ENCODE results near the gene ARHGEF19. TPM values are rescaled to one million over a fixed set of nuclear protein-coding genes. Genes with fewer than 3 reads are reported as not detected.

The ARHGEF19 gene
- total and polyA plus RNA-seq, 2 of the 13 experiments (the other 11 are each of a cell fraction or from before 2014, with no cell fraction given): 1.7 to 1.8 TPM

DNA sequence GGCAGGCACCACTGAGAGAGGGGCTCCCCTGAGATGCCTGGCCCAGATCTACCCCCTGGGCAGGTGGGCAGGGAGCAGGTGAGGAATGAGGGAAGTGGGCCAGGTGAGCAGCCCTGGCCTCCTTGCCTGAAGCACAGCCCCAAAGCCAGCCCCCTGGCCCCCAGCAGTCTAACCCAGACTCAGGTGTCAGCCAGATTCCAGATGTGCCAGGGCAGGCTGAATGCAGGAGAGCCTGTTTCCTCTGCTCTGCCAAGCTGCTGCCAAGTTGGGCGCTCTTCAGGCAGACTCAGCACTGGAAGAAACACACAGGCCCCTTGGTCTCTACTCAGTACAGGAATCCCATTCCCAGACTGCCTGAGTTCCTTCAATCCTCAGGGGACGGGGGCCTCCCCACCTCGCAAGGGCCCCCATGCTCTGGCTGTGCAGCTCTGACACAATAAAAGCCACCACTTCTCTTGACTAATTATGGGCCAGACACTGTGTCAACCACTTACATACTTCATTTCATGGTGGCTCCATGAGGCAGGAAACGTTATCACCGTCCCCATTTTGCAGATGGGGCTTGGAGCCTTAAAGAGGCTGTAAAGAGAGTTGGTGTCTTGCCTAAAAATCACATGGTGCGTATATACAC, 20.4 kb downstream of the ARHGEF19 start:
- peaks cover 2 to 5% of the 10 kb centered on the region in 2 experiments; a peak in 2 of 5 replicates for H3K27me3 ChIP-seq (ENCODE audit: control insufficient read depth in 1 of 2, insufficient read depth in 2 of 2, low read length in 2 of 2)
- no peak for FAIRE-seq
- no peaks in the 10 kb centered on the region for H3K36me3 ChIP-seq (replicated peaks in 1 of 2; ENCODE audit: control insufficient read depth in 1 of 2, insufficient read depth in 2 of 2, low read length in 2 of 2)
- no peak overlapping the region for H3K4me2 ChIP-seq (ENCODE audit: low read depth, low read length)
- peaks cover 32% of the 10 kb centered on the region for H3K4me1 ChIP-seq (ENCODE audit: insufficient read depth, low read length)
- no peak for DNase-seq (ENCODE audit: low spot score)
- ATAC-seq: no peak
- BruUV-seq (replicated peaks): no TSS peak
- H3K79me2 ChIP-seq (ENCODE audit: insufficient read depth, low read length): no peaks in the 10 kb centered on the region
- no peak overlapping the region for H3K9ac ChIP-seq (ENCODE audit: insufficient read depth, low read depth, low read length)
- TF ChIP-seq ZNF292 (CRISPR knock-in tag; IDR thresholded peaks at IDR 0.05; ENCODE audit: borderline replicate concordance, low read depth) (no peak), ZNF274 (CRISPR knock-in tag; IDR thresholded peaks at IDR 0.05) (no peak), CEBPG (CRISPR knock-in tag; IDR thresholded peaks at IDR 0.05) (no peak), JDP2 (CRISPR knock-in tag; IDR thresholded peaks at IDR 0.05; ENCODE audit: borderline replicate concordance) (no peak), FIP1L1 (IDR thresholded peaks at IDR 0.05; ENCODE audit: borderline replicate concordance, insufficient read depth, low read depth, low read length) (no peak), GLI4 (CRISPR knock-in tag; IDR thresholded peaks at IDR 0.05; ENCODE audit: borderline replicate concordance) (no peak), FOXP1 (IDR thresholded peaks at IDR 0.05) (no peak), FOXP1 (CRISPR knock-in tag; IDR thresholded peaks at IDR 0.05) (no peak), ZNF224 (CRISPR knock-in tag; IDR thresholded peaks at IDR 0.05) (no peak), SRSF1 (optimal IDR thresholded peaks at IDR 0.05; ENCODE audit: low read depth, low read length) (no peak), TARDBP (CRISPR knock-in tag; IDR thresholded peaks at IDR 0.05) (no peak), SRY (CRISPR knock-in tag; IDR thresholded peaks at IDR 0.05) (no peak), CENPT (CRISPR knock-in tag; IDR thresholded peaks at IDR 0.05; ENCODE audit: low read depth) (no peak), SKI (IDR thresholded peaks at IDR 0.05; ENCODE audit: partially characterized antibody) (no peak), ZNF264 (CRISPR knock-in tag; IDR thresholded peaks at IDR 0.05) (no peak), ZNF263 (CRISPR knock-in tag; IDR thresholded peaks at IDR 0.05) (no peak)
- TF ChIP-seq, protein P1, sequence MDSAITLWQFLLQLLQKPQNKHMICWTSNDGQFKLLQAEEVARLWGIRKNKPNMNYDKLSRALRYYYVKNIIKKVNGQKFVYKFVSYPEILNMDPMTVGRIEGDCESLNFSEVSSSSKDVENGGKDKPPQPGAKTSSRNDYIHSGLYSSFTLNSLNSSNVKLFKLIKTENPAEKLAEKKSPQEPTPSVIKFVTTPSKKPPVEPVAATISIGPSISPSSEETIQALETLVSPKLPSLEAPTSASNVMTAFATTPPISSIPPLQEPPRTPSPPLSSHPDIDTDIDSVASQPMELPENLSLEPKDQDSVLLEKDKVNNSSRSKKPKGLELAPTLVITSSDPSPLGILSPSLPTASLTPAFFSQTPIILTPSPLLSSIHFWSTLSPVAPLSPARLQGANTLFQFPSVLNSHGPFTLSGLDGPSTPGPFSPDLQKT (CRISPR knock-in tag; IDR thresholded peaks at IDR 0.05; ENCODE audit: borderline replicate concordance): no peak
- TF ChIP-seq, protein P2, sequence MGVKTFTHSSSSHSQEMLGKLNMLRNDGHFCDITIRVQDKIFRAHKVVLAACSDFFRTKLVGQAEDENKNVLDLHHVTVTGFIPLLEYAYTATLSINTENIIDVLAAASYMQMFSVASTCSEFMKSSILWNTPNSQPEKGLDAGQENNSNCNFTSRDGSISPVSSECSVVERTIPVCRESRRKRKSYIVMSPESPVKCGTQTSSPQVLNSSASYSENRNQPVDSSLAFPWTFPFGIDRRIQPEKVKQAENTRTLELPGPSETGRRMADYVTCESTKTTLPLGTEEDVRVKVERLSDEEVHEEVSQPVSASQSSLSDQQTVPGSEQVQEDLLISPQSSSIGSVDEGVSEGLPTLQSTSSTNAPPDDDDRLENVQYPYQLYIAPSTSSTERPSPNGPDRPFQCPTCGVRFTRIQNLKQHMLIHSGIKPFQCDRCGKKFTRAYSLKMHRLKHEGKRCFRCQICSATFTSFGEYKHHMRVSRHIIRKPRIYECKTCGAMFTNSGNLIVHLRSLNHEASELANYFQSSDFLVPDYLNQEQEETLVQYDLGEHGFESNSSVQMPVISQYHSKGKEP (CRISPR knock-in tag; IDR thresholded peaks at IDR 0.05): no peak
- TF ChIP-seq, protein P3, sequence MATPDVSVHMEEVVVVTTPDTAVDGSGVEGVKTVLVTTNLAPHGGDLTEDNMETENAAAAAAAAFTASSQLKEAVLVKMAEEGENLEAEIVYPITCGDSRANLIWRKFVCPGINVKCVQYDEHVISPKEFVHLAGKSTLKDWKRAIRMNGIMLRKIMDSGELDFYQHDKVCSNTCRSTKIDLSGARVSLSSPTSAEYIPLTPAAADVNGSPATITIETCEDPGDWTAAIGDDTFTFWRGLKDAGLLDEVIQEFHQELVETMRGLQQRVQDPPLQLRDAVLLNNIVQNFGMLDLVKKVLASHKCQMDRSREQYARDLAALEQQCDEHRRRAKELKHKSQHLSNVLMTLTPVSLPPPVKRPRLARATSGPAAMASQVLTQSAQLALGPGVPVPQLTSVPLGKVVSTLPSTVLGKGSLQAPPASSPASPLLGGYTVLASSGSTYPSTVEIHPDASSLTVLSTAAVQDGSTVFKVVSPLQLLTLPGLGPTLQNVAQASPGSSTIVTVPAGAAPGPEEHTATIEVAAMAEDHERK (CRISPR knock-in tag; IDR thresholded peaks at IDR 0.05; ENCODE audit: low read depth): no peak
- ChIA-PET CTCF (ENCODE audit: low intra/inter-chr PET ratio, low total read pairs) (no interaction called here), POLR2A (interaction anchor here (0.6 kb wide), 1 partner anchor 75 kb away, joined by 3 read pairs; no protein-coding TSS in a partner anchor)
- intact Hi-C loops (cut with micrococcal nuclease; ENCODE audit: unreplicated experiment): no loop called here
- H3K4me3 ChIP-seq (replicated peaks in 1 of 3; ENCODE audit: insufficient read depth in 1 of 3, low read depth in 2 of 3, low read length in 3 of 3): no peak overlapping the region
- H2AFZ ChIP-seq (ENCODE audit: low read length): no peak overlapping the region
- in situ Hi-C loops (cut with HindIII; ENCODE audit: extremely low pct_ligation_motif_present, low pct_unique_long_range_greater_than_20kb): no loop called here
- H3K27ac ChIP-seq (ENCODE audit: extremely low read length, insufficient read depth, low read length): no peak overlapping the region
- H3K9me3 ChIP-seq (ENCODE audit: low read length): no peaks in the 10 kb centered on the region
- no peaks in the 10 kb centered on the region for H4K20me1 ChIP-seq (ENCODE audit: insufficient read depth, low read length)
- WGBS (ENCODE audit: low lambda C conversion rate): 19% methylated on average over 5 of the region's 6 CpGs

All from HepG2 (cell line).